GM12891 (cell line): ENCODE data around the gene OR6C2.
"Not testable (repeated sequence)": the region's sequence is repeated elsewhere in the genome, so short reads cannot be mapped to it uniquely, and the experiment has no call there.

Experiments
- POLR2AphosphoS5 ChIP-seq: IDR thresholded peaks from 2 replicates; pipeline ENCODE4 v1.6.1; 2011; ENCODE audit warnings: low read depth, low read length, control low read depth
- TAF1 ChIP-seq: IDR thresholded peaks from 2 replicates; pipeline ENCODE4 v1.6.1; 2011; ENCODE audit warnings: low read depth, low read length, control low read depth

DNA sequence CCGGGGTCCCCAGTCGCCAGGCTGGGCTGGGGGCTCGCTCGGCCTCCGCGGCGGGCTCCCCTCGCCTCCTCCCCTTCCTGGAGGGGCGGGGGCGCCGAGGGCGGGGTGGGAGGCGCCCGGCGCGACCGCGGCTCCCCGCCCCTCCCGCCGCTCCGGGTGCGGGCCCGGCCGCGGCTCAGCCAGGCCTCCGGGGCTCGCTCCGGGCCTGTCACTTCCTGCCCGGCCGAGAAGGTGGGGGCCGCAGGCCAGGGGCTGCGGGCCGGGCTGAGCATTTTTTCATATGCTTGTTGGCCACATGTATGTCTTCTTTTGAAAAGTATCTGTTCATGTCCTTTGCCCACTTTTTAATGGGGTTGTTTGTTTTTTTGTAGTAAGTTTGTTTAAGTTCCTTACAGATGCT lies 29.0 kb upstream of the OR6C2 start:
- not testable (repeated sequence) for TF ChIP-seq TAF1, POLR2AphosphoS5
